ENCODE results near the gene CCT7. TPM values are rescaled to one million over a fixed set of nuclear protein-coding genes. Genes with fewer than 3 reads are reported as not detected.

Gene CCT7
- total and polyA plus RNA-seq, 4 donors: 129 to 207 (median 178) TPM

- DNase-seq: no peak
These were observed 4.9 kb downstream of the CCT7 start for GRCh38 chr2:73238976-73239375.

GRCh38 chr2:73239776-73240175 lies 5.7 kb downstream of the CCT7 start:
- H3K4me3 ChIP-seq: no peak overlapping the region
- DNase-seq: no peak
- no peaks in the 10 kb centered on the region for H3K27me3 ChIP-seq (ENCODE audit: control insufficient read depth in 3 of 3, insufficient read depth in 3 of 3, low read length in 2 of 3)
- H3K9ac ChIP-seq (ENCODE audit: insufficient read depth in 1 of 2, low read length in 2 of 2): no peak overlapping the region
- peak overlapping the region in 1 of 2 donors; percentile 35 for H3K27ac ChIP-seq (ENCODE audit: low read depth in 1 of 2, low read length in 1 of 2)
- TF ChIP-seq CTCF (IDR thresholded peaks at IDR 0.05; ENCODE audit: control extremely low read depth, extremely low read depth): no peak
- H3K36me3 ChIP-seq (ENCODE audit: control insufficient read depth in 4 of 4, insufficient read depth in 4 of 4, low read length in 4 of 4): peaks cover 13 to 42% (median 24%) of the 10 kb centered on the region in 4 donors
- ATAC-seq (ENCODE audit: insufficient read depth, low FRiP score): no peak
- no peaks in the 10 kb centered on the region for H3K9me3 ChIP-seq (ENCODE audit: control insufficient read depth in 4 of 4, insufficient read depth in 3 of 4, low read length in 3 of 4)
- WGBS, 2 donors: 51 to 59% methylated on average over 3 of the region's 3 CpGs
- H3K4me1 ChIP-seq (ENCODE audit: control insufficient read depth in 5 of 5, insufficient read depth in 5 of 5, low read length in 5 of 5): peaks cover 0 to 19% (median 11%) of the 10 kb centered on the region in 5 donors

More at GRCh38 chr2:73238976-73239375, 4.9 kb downstream of the CCT7 start:
- Histone ChIP-seq H3K36me3 (ENCODE audit: control insufficient read depth in 4 of 4, insufficient read depth in 4 of 4, low read length in 4 of 4) (peaks cover 9 to 35% (median 17%) of the 10 kb centered on the region in 4 donors), H3K27me3 (ENCODE audit: control insufficient read depth in 3 of 3, insufficient read depth in 3 of 3, low read length in 2 of 3) (no peaks in the 10 kb centered on the region), H3K4me3 (no peak overlapping the region), H3K4me1 (ENCODE audit: control insufficient read depth in 5 of 5, insufficient read depth in 5 of 5, low read length in 5 of 5) (peaks cover 0 to 19% (median 11%) of the 10 kb centered on the region in 5 donors), H3K9ac (ENCODE audit: insufficient read depth in 1 of 2, low read length in 2 of 2) (no peak overlapping the region), H3K27ac (ENCODE audit: low read depth in 1 of 2, low read length in 1 of 2) (no peak overlapping the region), H3K9me3 (ENCODE audit: control insufficient read depth in 4 of 4, insufficient read depth in 3 of 4, low read length in 3 of 4) (no peaks in the 10 kb centered on the region)
- 90% methylated on average over 1 of the region's 1 CpG for WGBS, 2 donors
- TF ChIP-seq CTCF (IDR thresholded peaks at IDR 0.05; ENCODE audit: control extremely low read depth, extremely low read depth): no peak
- ATAC-seq (ENCODE audit: insufficient read depth, low FRiP score): no peak

DNA sequence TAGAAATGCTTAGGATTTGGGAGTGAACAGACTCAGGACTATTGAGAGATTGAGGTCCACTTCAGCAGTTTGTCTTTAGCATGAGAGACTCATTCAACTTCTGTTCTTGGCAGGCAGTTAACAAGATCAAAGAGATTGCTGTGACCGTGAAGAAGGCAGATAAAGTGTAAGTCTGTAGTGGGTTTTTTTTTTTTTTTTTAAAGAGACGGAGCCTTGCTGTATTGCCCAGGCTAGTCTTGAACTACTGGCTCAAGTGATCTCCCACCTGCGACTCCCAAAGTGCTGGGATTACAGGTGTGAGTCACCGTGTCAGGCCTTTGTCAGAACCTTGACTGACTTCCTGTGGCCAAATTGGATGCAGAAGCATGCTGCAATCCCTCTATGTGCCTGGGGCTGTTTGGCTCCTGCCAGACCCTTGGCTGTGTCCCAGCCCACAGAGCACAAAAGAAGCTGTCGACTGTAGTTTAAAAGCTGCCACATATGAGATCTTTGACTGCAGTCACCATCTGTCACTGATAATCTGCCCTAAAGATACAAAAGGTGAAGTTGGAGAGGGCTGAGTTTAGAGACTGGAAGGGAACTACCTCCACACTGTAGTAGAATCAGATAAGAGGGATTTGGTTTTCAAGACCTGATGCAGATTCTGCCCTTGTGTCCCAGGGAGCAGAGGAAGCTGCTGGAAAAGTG lies 9.9 kb downstream of the CCT7 start:
- DNase-seq (peak in 2 of 3 donors; percentile 50 to 86), ATAC-seq (ENCODE audit: insufficient read depth, low FRiP score) (no peak)
- 51 to 70% methylated on average over 5 of the region's 5 CpGs for WGBS, 2 donors
- Histone ChIP-seq H3K4me1 (ENCODE audit: control insufficient read depth in 5 of 5, insufficient read depth in 5 of 5, low read length in 5 of 5) (peaks cover 0 to 7% (median 0%) of the 10 kb centered on the region in 5 donors), H3K9ac (ENCODE audit: insufficient read depth in 1 of 2, low read length in 2 of 2) (no peak overlapping the region), H3K4me3 (no peak overlapping the region), H3K27ac (ENCODE audit: low read depth in 1 of 2, low read length in 1 of 2) (no peak overlapping the region), H3K27me3 (ENCODE audit: control insufficient read depth in 3 of 3, insufficient read depth in 3 of 3, low read length in 2 of 3) (no peaks in the 10 kb centered on the region), H3K9me3 (ENCODE audit: control insufficient read depth in 4 of 4, insufficient read depth in 3 of 4, low read length in 3 of 4) (no peaks in the 10 kb centered on the region), H3K36me3 (ENCODE audit: control insufficient read depth in 4 of 4, insufficient read depth in 4 of 4, low read length in 4 of 4) (peaks cover 42 to 76% (median 54%) of the 10 kb centered on the region in 4 donors)
- no peak for TF ChIP-seq CTCF (IDR thresholded peaks at IDR 0.05; ENCODE audit: control extremely low read depth, extremely low read depth)
